H1 (cell line): ENCODE measurements around the gene RASD2. TPM values are rescaled to one million over a fixed set of nuclear protein-coding genes. Genes with fewer than 3 reads are reported as not detected.

Experiments used
- CTCF ChIA-PET: fragments of 300-600 bp; sonication (Branson Sonifier 250); formaldehyde crosslinking; loops from one replicate; lab custom pipeline; 2021; ENCODE audit not compliant: partially characterized antibody; lab: Charles Lee
- POLR2A ChIA-PET: fragments of 300-600 bp; sonication (Branson Sonifier 250); formaldehyde crosslinking; loops from one replicate; lab custom pipeline; 2021; ENCODE audit warnings: inconsistent platforms; ENCODE audit not compliant: partially characterized antibody; lab: Charles Lee
- DNase-seq, 2 experiments: peaks; one replicate each; pipeline versions ENCODE4 v3.0.0 to v3.0.0-alpha.2; 2010 to 2022; ENCODE audit warnings: low spot score in 2 of 2, low read depth in 1 of 2, mixed read lengths in 1 of 2
- FAIRE-seq: peaks from 2 replicates; lab custom pipeline; 2011; peaks lifted over from hg19 to GRCh38; lab: Jason Lieb, UNC
- H2AFZ ChIP-seq: 2 replicates; pipeline ENCODE4 v1.8.1; 2012; ENCODE audit warnings: low read length, inconsistent platforms
- H2AK5ac ChIP-seq: 2 replicates; pipeline ENCODE4 v1.6.1; 2013; ENCODE audit warnings: low read depth, low read length
- H2BK120ac ChIP-seq: replicated peaks from 2 replicates; pipeline ENCODE3; 2013; ENCODE audit warnings: low read depth, low read length, inconsistent platforms
- H2BK12ac ChIP-seq: 2 replicates; pipeline ENCODE4 v1.6.1; 2013; ENCODE audit warnings: low read depth, low read length
- H2BK15ac ChIP-seq: 2 replicates; pipeline ENCODE4 v1.6.1; 2013; ENCODE audit warnings: low read length
- H2BK20ac ChIP-seq: 2 replicates; pipeline ENCODE4 v1.6.1; 2013; ENCODE audit warnings: low read length
- H2BK5ac ChIP-seq: 2 replicates; pipeline ENCODE4 v1.6.1; 2013; ENCODE audit warnings: low read depth, low read length
- H3K14ac ChIP-seq: 2 replicates; pipeline ENCODE4 v1.6.1; 2013; ENCODE audit warnings: inconsistent platforms; ENCODE audit not compliant: insufficient read length
- H3K18ac ChIP-seq: 2 replicates; pipeline ENCODE4 v1.6.1; 2013; ENCODE audit warnings: low read length; ENCODE audit errors: extremely low read depth
- H3K23ac ChIP-seq: 2 replicates; pipeline ENCODE4 v1.6.1; 2013; ENCODE audit warnings: inconsistent platforms; ENCODE audit not compliant: insufficient read length
- H3K23me2 ChIP-seq: 2 replicates; pipeline ENCODE4 v1.6.1; 2013; ENCODE audit warnings: low read depth, low read length
- H3K27ac ChIP-seq: 2 replicates; pipeline ENCODE4 v1.6.1; 2011; ENCODE audit warnings: low read depth, low read length, inconsistent platforms
- H3K27me3 ChIP-seq, 4 experiments: replicated peaks in 1 of 4; 1 replicate in 1 of 4; 2 replicates in 3 of 4; pipeline versions ENCODE4 v1.6.1 to v1.8.1; 2011 to 2013; ENCODE audit warnings: low read length in 3 of 4, mild to moderate bottlenecking in 3 of 4, inconsistent platforms in 2 of 4, mixed read lengths in 2 of 4, moderate library complexity in 1 of 4; ENCODE audit not compliant: control insufficient read depth in 3 of 4, insufficient read depth in 3 of 4; ENCODE audit errors: extremely low read depth in 1 of 4
- H3K36me3 ChIP-seq, 4 experiments: 2 replicates each; pipeline versions ENCODE4 v1.6.1 to v1.8.1; 2011 to 2013; ENCODE audit warnings: mild to moderate bottlenecking in 4 of 4, low read length in 3 of 4, moderate library complexity in 2 of 4, control low read depth in 1 of 4, inconsistent platforms in 1 of 4; ENCODE audit not compliant: insufficient read depth in 4 of 4, control insufficient read depth in 2 of 4
- H3K4ac ChIP-seq: replicated peaks from 2 replicates; pipeline ENCODE3; 2013; ENCODE audit warnings: low read length, low read depth, mixed read lengths, inconsistent platforms; ENCODE audit not compliant: insufficient read length
- H3K4me1 ChIP-seq, 4 experiments: replicated peaks in 1 of 4; 1 replicate in 1 of 4; 2 replicates in 3 of 4; pipeline versions ENCODE4 v1.6.1 to v1.8.1; 2011 to 2013; ENCODE audit warnings: low read length in 3 of 4, inconsistent platforms in 2 of 4, mixed read lengths in 1 of 4; ENCODE audit not compliant: insufficient read depth in 4 of 4, control insufficient read depth in 3 of 4
- H3K4me2 ChIP-seq, 2 experiments: 2 replicates each; pipeline versions ENCODE4 v1.6.1 to v1.8.1; 2011 to 2013; ENCODE audit warnings: low read depth in 2 of 2, low read length in 2 of 2, control low read depth in 1 of 2, inconsistent platforms in 1 of 2, mild to moderate bottlenecking in 1 of 2; ENCODE audit not compliant: insufficient read depth in 1 of 2
- H3K4me3 ChIP-seq, 4 experiments: fragments of 200-600, 300-600 bp in 1 of 4; sonication (generic), shearing (Covaris generic), sonication (Bioruptor Twin) in 1 of 4; 2 replicates each; pipeline versions ENCODE4 v1.5.1 to v1.8.1; 2011 to 2016; ENCODE audit warnings: low read length in 4 of 4, low read depth in 3 of 4, control low read depth in 2 of 4, inconsistent platforms in 2 of 4, mild to moderate bottlenecking in 2 of 4, mixed read lengths in 1 of 4, moderate library complexity in 1 of 4; ENCODE audit not compliant: insufficient read depth in 2 of 4; ENCODE audit errors: extremely low read depth in 1 of 4
- H3K56ac ChIP-seq: replicated peaks from 2 replicates; pipeline ENCODE3; 2013; ENCODE audit warnings: low read depth, mild to moderate bottlenecking, mixed read lengths, low read length, inconsistent platforms; ENCODE audit not compliant: insufficient read length
- H3K79me1 ChIP-seq: 2 replicates; pipeline ENCODE4 v1.6.1; 2013; ENCODE audit warnings: low read depth, low read length, control low read depth
- H3K79me2 ChIP-seq, 2 experiments: 2 replicates each; pipeline versions ENCODE4 v1.6.1 to v1.8.1; 2012 to 2013; ENCODE audit warnings: low read length in 2 of 2, mild to moderate bottlenecking in 2 of 2, inconsistent platforms in 1 of 2; ENCODE audit not compliant: insufficient read depth in 2 of 2, control insufficient read depth in 1 of 2
- H3K9ac ChIP-seq, 4 experiments: replicated peaks in 1 of 4; 1 replicate in 1 of 4; 2 replicates in 3 of 4; pipeline versions ENCODE4 v1.6.1 to v1.8.1; 2011 to 2013; ENCODE audit warnings: low read depth in 3 of 4, low read length in 3 of 4, control low read depth in 2 of 4, mild to moderate bottlenecking in 2 of 4, moderate library complexity in 2 of 4, inconsistent platforms in 1 of 4; ENCODE audit errors: extremely low read depth in 1 of 4
- H3K9me3 ChIP-seq, 2 experiments: 2 replicates each; pipeline versions ENCODE4 v1.6.1 to v1.8.1; 2012 to 2013; ENCODE audit warnings: mild to moderate bottlenecking in 2 of 2, moderate library complexity in 2 of 2, control low read depth in 1 of 2, inconsistent platforms in 1 of 2, low read depth in 1 of 2, low read length in 1 of 2, mixed read lengths in 1 of 2; ENCODE audit not compliant: insufficient read depth in 2 of 2
- H4K20me1 ChIP-seq, 2 experiments: replicated peaks in 1 of 2; 2 replicates each; pipeline versions ENCODE3 to v1.8.1; 2011 to 2013; ENCODE audit warnings: inconsistent platforms in 2 of 2, low read length in 2 of 2, mild to moderate bottlenecking in 1 of 2; ENCODE audit not compliant: insufficient read depth in 2 of 2, control insufficient read depth in 1 of 2
- H4K5ac ChIP-seq: 2 replicates; pipeline ENCODE4 v1.6.1; 2013; ENCODE audit warnings: low read length, low read depth, mixed read lengths, inconsistent platforms; ENCODE audit not compliant: insufficient read length
- H4K8ac ChIP-seq: 2 replicates; pipeline ENCODE4 v1.8.0; 2013; ENCODE audit warnings: mild to moderate bottlenecking, moderate library complexity, low read length, inconsistent platforms; ENCODE audit not compliant: insufficient read depth; ENCODE audit errors: extremely low read depth
- H4K91ac ChIP-seq: replicated peaks from 2 replicates; pipeline ENCODE3; 2013; ENCODE audit warnings: low read length, mixed read lengths, inconsistent platforms; ENCODE audit not compliant: insufficient read length
- EP300 ChIP-seq, 2 experiments: IDR thresholded peaks; 1 replicate in 1 of 2; 2 replicates in 1 of 2; pipeline ENCODE4 v1.6.1; 2011 to 2012; ENCODE audit warnings: low read depth in 2 of 2, low read length in 2 of 2, mild to moderate bottlenecking in 2 of 2, borderline replicate concordance in 1 of 2, inconsistent platforms in 1 of 2, moderate library complexity in 1 of 2
- RFX5 ChIP-seq: IDR thresholded peaks from 2 replicates; pipeline ENCODE4 v1.6.1; 2011; ENCODE audit warnings: low read depth, low read length, improper control_type of control experiment, borderline replicate concordance
- YY1 ChIP-seq: IDR thresholded peaks from 2 replicates; pipeline ENCODE4 v1.6.1; 2011; ENCODE audit warnings: low read depth, mild to moderate bottlenecking, low read length
- WGBS, 2 experiments: shearing (Covaris generic) in 1 of 2; methylation state at CpG; one replicate each; pipeline versions ENCODE4 v1.1.6 to v1.1.7; 2013 to 2015; ENCODE audit warnings: low lambda C conversion rate in 2 of 2, mixed read lengths in 2 of 2, inconsistent platforms in 1 of 2, low coverage in 1 of 2, missing lambda C conversion rate in 1 of 2; ENCODE audit not compliant: insufficient replicate concordance in 2 of 2, insufficient coverage in 1 of 2, insufficient read length in 1 of 2; ENCODE audit errors: extremely low coverage in 1 of 2, missing lambda C conversion rate in 1 of 2; 5-methylcytosine and 5-hydroxymethylcytosine counted together
- polyA plus RNA-seq, 7 experiments: library from polyadenylated mRNA; depleted of rRNA in 3 of 7; stranded (reverse) in 5 of 7; unstranded in 2 of 7; fragments of >200 nt in 5 of 7; fragments of 200-250 nt in 2 of 7; gene quantifications; 1 replicate in 5 of 7; 2 replicates in 1 of 7; 4 replicates in 1 of 7; pipeline versions ENCODE4 v1.2.1 to v1.2.3, GENCODE V29; 2011 to 2013; ENCODE audit warnings: missing spikeins in 2 of 7, mixed read lengths in 2 of 7
- total RNA-seq: library from RNA; stranded (reverse); fragmentation: NEBNext Ultra II Directional; extraction: Animal tissue kit (Norgen Biotek cat#: 25700); gene quantifications from 2 replicates; pipeline ENCODE4 v1.2.1, GENCODE V29; 2021

The RASD2 gene
- total and polyA plus RNA-seq, 2 of the 8 experiments (the other 6 are each of a cell fraction or from before 2014, with no cell fraction given), result 1.9 to 5.1 TPM

- Histone ChIP-seq H3K4ac (no peak overlapping the region), H4K91ac (no peak overlapping the region), H3K23ac (no peak overlapping the region), H3K27ac (no peak overlapping the region), H3K27me3 (no peaks in the 10 kb centered on the region; a peak in 1 of 7 replicates), H4K8ac (no peak overlapping the region), H3K36me3 (no peaks in the 10 kb centered on the region), H2BK5ac (no peak overlapping the region), H3K23me2 (no peaks in the 10 kb centered on the region), H3K18ac (no peak overlapping the region)
- no peak for FAIRE-seq
- CTCF ChIA-PET, result interaction anchor here (1.3 to 2.8 kb wide), 4 partner anchors 13 to 35 kb away, joined by 3 to 13 read pairs (median 5); no protein-coding TSS in a partner anchor
- TF ChIP-seq RFX5 (no peak), YY1 (no peak), EP300 (IDR thresholded peaks at IDR 0.05; ENCODE audit: borderline replicate concordance in 1 of 2, low read depth in 2 of 2, low read length in 2 of 2) (no peak)
- TF ChIP-seq, all 59 proteins: peak for 0
- no peaks in the 10 kb centered on the region for H3K79me2 ChIP-seq
- H3K14ac ChIP-seq, result no peak overlapping the region
- no peak overlapping the region for H3K4me2 ChIP-seq
- no peaks in the 10 kb centered on the region for H3K79me1 ChIP-seq
- H2BK20ac ChIP-seq, result no peak overlapping the region
- no peak overlapping the region for H3K4me3 ChIP-seq
- POLR2A ChIA-PET, result interaction anchor here (0.6 kb wide), 2 partner anchors 134 to 137 kb away, joined by 3 read pairs; no protein-coding TSS in a partner anchor
- H3K4me1 ChIP-seq, result peaks cover 0 to 13% (median 10%) of the 10 kb centered on the region in 4 experiments; a peak in 6 of 7 replicates
- no peak for DNase-seq
- no peak overlapping the region for H2BK120ac ChIP-seq
- WGBS, 2 experiments, result 87% methylated on average over 2 of the region's 2 CpGs; no CpG with 5 or more reads in 1 of the 2 experiments
- no peak overlapping the region for H4K5ac ChIP-seq
- no peaks in the 10 kb centered on the region for H3K9me3 ChIP-seq
- no peak overlapping the region for H2AK5ac ChIP-seq
- no peak overlapping the region for H3K56ac ChIP-seq
- H4K20me1 ChIP-seq, result no peaks in the 10 kb centered on the region
- H3K9ac ChIP-seq, result no peak overlapping the region
- no peak overlapping the region for H2BK12ac ChIP-seq
- H2AFZ ChIP-seq, result no peak overlapping the region
- no peak overlapping the region for H2BK15ac ChIP-seq
Measured at GRCh38 chr22:35514366-35514765, 26.3 kb upstream of the RASD2 start.
